GM12873 (cell line): ENCODE measurements around the gene FNDC3B.

Experiments
- CTCF ChIP-seq: IDR thresholded peaks from 2 replicates; pipeline ENCODE4 v1.5.1; 2012; ENCODE audit warnings: low read depth, mild to moderate bottlenecking, moderate library complexity, low read length, control low read depth; ENCODE audit not compliant: insufficient read depth; ENCODE audit errors: missing control alignments

The FNDC3B gene

GRCh38 chr3:172245241-172245640 is 205.9 kb downstream of the FNDC3B start:
- TF ChIP-seq CTCF = no peak

DNA sequence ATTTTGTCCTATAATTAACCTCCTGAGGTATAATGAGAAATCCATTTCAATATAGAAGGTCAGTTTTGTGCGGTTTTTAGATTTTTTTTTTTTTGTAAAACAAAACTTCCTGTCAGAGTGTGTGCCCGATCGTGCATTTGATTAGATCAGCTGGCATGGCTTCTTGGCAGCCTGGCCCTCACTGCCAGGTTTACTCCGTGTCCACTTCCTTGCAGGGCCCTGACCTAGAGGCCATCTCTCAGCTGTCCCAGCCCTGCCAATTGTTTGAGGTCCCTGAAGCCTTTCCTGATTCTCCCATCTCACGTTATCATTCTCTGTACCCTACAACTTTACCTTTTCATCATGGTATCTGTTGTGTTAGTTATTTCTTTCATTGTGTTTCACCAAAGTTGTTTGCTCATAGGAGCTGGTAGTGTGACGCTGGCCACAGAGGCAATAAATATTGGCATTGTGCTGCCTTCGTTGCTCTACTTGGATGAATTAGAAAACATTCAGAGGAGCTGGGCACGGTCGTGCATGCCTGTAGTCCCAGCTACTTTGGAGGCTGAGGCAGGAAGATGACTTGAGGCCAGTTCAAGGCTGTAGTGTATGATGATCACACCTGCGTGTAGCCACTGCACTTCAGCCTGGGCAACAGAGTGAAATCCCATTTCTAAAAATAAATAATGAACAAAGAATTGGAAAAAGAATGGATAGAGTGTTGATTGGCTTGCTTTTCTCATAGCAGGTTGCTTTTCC is 206.9 kb downstream of the FNDC3B start:
- no peak for TF ChIP-seq CTCF

DNA sequence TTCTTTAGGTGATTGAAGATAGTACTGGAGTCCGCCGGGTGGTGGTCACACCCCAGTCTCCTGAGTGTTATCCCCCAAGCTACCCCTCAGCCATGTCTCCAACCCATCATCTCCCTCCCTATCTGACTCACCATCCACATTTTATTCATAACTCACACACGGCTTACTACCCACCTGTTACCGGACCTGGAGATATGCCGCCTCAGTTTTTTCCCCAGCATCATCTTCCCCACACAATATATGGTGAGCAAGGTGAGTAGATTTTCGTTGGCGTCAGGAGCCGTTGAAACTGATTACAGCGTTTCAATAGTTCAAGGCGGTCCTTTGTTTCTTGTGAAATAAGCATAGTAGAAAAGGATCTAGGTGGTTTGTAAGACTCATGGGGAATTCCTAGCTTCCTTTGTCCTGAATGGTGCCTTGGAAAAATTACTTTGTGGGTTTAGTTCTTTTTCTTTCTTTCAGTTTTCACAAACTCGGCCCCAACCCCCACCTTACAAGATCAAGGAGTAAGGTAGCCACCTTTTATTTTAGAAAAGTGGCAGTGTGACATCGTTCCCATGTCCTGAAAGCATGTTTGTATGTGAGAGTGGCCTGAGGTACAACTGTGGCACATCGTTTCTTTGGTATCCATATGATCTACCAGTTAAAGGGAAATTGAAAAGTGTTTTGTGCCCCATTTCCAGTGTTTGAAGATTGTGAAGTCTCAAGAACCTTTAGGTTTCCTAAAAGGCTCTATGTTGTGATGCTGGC is 208.3 kb downstream of the FNDC3B start:
- no peak for TF ChIP-seq CTCF

- TF ChIP-seq CTCF = no peak
Observed at GRCh38 chr3:172249039-172249438, 209.7 kb downstream of the FNDC3B start.

GRCh38 chr3:172251211-172251610 is 211.8 kb downstream of the FNDC3B start:
- no peak for TF ChIP-seq CTCF

GRCh38 chr3:172253200-172253599 is 213.8 kb downstream of the FNDC3B start:
- no peak for TF ChIP-seq CTCF

GRCh38 chr3:172254542-172254941 is 215.2 kb downstream of the FNDC3B start:
- TF ChIP-seq CTCF = no peak
